NCI-H2196 treated with DMSO at 0.1 percent for 48 hours (cell line): ENCODE data around the gene MRPL55.

Experiments used
- DNase-seq: peaks from one replicate; lab custom pipeline; 2025; ENCODE audit not compliant: unreplicated experiment; lab: John Stamatoyannopoulos, UW

The MRPL55 gene

GRCh38 chr1:228101994-228102790 is 6.9 kb downstream of the MRPL55 start:
- DNase-seq: no peak

GRCh38 chr1:228101614-228101993 is 7.5 kb downstream of the MRPL55 start:
- DNase-seq: no peak

GRCh38 chr1:228100822-228101613 is 8.1 kb downstream of the MRPL55 start:
- no peak for DNase-seq

GRCh38 chr1:228099331-228099732 is 9.8 kb downstream of the MRPL55 start:
- no peak for DNase-seq

- no peak for DNase-seq
Observed at GRCh38 chr1:228098323-228098931, 10.7 kb downstream of the MRPL55 start.

GRCh38 chr1:228097333-228098081 is 11.6 kb downstream of the MRPL55 start:
- no peak for DNase-seq

- no peak for DNase-seq
Observed at GRCh38 chr1:228096416-228097332, 12.4 kb downstream of the MRPL55 start.

GRCh38 chr1:228095938-228096337 is 13.2 kb downstream of the MRPL55 start:
- no peak for DNase-seq

GRCh38 chr1:228095161-228095560 is 13.9 kb downstream of the MRPL55 start:
- DNase-seq: no peak

GRCh38 chr1:228094432-228095016 is 14.6 kb downstream of the MRPL55 start:
- no peak for DNase-seq

GRCh38 chr1:228093050-228093906 is 15.8 kb downstream of the MRPL55 start:
- no peak for DNase-seq

GRCh38 chr1:228092342-228093049 is 16.6 kb downstream of the MRPL55 start:
- no peak for DNase-seq

GRCh38 chr1:228091084-228091483 is 18.0 kb downstream of the MRPL55 start:
- no peak for DNase-seq

- no peak for DNase-seq
Observed at GRCh38 chr1:228090613-228091081, 18.5 kb downstream of the MRPL55 start.

GRCh38 chr1:228089519-228090380 is 19.3 kb downstream of the MRPL55 start:
- DNase-seq: no peak

- no peak for DNase-seq
Observed at GRCh38 chr1:228088586-228089498, 20.3 kb downstream of the MRPL55 start.
